GM18498 (cell line): ENCODE measurements around the gene ELF2.
A peak's percentile ranks its signal among the peaks of the same experiment; 100 is the strongest.
"Not testable (repeated sequence)": the region's sequence is repeated elsewhere in the genome, so short reads cannot be mapped to it uniquely, and the experiment has no call there.

Source experiments
- ATAC-seq: cut with Tn5 transposase; IDR thresholded peaks from one replicate; pipeline ENCODE4 v1.9.1; 2021; ENCODE audit warnings: mild to moderate bottlenecking, moderate library complexity; ENCODE audit not compliant: unreplicated experiment

The ELF2 gene

DNA sequence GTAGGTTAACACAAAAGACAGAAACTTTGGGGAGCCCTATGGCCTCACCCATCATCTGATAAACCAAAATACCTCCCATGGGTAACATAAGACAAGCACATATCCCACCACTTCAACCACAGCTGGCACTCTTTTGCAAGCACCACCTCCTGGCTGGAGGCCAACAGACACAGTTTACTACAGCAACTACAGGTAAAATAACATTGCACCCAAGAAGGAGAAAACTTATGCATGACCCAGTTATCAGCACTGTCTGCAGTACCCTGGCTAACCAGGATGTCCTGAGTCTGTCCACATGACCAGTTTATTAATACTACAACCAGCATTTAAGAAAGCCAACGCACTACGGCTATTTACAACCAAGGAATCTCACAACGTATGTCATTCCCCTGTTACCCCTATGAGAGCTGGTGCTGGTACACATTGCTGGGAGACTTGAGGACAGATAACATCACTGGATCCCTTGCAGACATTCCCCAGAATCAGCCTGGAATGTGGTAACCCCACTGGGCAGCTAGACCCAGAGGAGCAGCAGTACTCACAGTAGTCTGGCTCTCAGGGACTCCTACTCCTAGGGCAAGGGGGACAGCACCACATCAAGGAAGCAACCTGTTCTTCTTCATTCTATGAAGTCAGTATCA, 32.0 kb downstream of the ELF2 start:
- no peak for ATAC-seq

DNA sequence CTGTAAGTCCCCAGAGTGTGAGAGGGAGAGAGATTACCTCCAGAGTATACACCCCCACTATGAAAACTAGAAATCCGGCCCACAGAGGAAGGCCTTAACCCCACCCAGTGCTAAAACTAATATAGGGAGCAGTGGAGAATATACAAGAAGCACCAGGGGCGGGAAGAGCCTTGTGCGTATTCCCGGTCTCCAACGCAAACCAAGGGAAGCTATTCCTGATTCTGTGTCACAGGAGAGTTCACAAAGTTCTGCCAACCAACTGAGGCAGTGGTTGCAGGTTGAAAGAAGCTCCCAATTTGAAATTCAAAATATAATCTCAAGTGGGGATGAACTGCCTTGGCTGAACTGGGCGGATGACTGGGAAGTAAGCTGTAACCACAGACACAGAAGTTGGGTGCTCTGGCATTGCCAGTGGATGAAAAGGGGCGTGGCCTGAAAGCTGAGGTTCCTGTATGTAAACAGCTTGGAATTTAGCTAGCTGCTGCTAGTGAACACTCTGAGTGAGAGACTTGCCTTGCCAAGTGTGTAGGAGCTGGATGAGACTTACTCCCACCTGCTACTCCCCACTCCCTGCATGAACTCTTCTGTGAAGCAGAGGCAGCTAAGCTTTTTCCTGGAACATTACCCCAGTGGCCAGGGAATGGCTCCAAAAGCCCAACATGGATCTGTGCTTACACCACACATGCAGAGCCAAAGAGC, 32.7 kb downstream of the ELF2 start:
- no peak for ATAC-seq

DNA sequence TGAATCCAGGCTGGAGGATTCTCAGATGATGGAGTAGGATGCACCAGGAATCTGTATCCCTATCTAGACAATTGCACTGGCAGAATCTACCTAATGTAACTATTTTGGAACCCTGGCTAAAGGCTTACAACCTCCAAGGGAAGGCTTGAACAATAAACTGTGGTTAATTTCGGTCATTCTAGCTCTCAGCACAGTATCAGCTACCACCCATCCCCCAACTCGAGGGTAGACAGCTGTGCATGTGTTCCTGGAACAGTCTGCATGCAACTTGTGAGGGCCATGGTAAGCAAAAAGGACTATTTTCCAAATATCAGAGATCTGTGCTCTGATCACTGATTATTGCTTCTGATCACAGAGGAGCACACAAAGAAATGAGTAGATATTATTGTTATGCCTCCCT, 34.0 kb downstream of the ELF2 start:
- ATAC-seq = no peak

DNA sequence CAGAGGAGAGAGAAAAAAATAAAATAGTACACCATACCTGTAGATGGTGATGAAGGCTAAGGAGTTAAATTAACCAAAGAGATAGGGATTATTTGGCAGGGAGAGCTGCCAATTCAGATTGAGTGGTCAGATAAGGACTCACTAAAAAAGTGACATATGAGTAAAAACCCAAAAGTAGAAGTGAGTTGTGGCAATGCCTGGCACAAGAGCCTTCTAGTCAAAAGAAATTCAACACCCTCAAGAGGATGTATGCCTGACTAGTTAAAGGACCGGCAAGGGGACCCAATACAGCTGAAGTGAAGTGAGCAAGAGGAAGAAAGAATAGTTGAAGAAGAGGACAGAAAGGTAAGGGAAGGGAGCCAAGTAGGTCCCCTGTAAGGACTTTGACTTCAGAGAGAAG, 34.9 kb downstream of the ELF2 start:
- peak; percentile 88 for ATAC-seq

DNA sequence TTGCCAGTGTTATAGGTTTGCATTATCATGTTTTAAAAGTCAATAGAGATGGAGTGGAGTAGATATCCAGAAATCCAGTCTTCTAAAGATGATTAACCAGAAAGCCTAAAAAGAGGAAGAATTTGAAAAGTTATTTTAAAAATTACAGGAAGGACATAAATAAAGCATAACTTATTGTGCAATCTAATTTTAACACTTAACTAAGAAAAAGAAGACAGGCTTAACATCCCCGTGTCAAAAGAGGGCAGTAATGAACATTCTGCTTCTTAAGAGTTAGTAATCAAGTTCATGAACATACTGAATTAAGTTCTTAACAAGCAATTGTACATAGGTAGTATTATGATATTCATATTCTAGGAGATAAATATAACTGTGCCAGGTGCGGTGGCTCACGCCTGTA, 39.3 kb downstream of the ELF2 start:
- ATAC-seq = no peak

DNA sequence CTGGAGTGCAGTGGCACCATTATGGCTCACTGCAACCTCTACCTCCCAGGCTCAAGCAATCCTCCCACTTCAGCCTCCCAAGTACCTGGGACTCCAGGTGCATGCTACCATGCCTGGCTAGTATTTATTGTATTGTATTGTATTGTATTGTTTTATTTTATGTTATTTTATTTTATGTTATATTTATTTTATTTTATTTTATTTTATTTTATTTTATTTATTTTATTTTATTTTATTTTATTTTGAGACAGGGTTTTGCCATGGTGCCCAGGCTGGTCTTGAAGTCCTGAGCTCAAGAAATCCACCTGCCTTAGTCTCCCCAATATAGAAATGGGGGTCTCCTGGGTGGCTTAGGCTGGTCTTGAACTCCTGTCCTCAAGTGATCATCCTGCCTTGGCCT, 42.6 kb downstream of the ELF2 start:
- ATAC-seq = no peak

DNA sequence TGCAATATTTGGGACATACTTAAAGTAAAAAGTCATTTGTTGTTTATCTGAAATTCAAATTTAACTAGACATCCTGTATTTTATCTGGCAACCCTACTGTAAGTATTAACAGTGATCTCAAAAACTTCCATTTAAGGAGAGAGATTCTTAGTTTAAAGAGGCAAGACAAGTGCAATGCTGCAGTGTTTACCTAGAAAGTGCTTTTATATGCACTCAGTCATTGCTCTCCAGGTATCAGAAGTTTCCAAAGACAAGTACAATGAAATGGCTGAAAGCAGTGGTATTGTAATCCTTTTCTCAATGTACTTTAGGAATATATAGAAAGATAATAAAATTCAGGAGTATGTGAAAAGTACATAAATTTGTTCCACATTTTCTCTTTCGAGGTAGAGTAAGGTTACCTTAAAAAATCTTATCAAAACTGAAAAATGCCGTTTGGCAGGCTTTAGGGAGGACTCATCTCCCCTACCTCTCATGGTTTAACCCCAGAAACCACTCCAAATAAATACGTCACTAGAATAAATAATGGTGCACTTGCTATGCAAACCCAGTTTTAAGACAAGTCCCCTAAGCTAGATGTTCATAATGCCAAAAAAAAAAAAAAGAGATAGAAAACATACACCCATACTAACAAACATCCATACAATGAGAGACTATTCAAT, 45.7 kb downstream of the ELF2 start:
- ATAC-seq = no peak

DNA sequence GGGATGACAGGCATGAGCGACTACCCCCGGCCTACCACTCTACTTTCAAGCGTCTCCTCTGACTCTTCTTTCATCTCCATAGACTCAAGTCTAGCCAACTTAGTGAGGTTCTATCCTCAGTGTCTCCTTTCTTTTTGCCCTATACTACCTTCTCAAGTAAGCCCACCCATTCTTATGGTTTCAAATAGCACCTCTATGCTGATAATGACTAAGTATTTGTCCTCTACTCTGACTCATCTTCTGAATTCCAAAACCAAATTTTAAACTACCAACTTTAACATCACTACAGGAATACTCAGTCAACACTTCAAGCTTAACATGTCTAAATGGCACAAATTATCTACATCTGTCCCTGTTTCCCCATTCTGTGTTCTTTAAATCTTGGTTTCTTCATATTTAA, 47.8 kb downstream of the ELF2 start:
- no peak for ATAC-seq

DNA sequence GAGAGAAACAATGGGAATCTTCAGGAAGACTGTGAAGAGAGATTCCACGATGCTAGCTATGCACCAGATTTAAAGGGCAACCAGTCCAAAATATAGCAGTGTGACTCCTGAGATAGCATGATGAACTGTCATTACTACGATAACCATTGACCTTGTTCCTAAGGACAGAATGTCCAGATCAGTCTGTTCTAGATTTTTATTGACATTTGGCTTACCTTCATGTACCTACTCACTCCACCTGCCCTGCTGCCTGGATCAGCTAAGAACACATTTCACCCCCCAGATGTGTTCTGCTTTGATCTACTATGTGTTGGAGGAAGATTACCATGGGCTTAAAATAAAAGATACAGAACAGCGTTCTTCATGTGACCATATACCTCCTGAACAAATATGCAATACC, 50.1 kb downstream of the ELF2 start:
- no peak for ATAC-seq

DNA sequence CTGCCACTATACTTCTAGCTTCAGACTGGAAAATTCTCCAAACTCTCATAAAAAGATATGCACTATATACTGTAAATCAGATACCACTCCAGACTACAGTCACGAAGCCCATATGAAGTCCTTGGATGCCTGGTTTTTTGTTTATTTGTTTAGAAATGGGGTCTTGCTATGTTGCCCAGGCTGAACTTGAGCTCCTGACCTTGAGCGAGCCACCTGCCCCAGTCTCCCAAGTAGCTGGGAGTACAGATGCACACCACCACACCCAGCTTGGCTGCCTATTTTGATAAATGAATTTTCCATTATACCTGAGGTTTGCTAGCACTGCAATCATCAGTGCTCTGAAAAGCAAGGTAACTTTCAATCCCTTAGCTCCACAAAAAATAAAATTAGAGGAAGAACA, 53.1 kb downstream of the ELF2 start:
- ATAC-seq = no peak

DNA sequence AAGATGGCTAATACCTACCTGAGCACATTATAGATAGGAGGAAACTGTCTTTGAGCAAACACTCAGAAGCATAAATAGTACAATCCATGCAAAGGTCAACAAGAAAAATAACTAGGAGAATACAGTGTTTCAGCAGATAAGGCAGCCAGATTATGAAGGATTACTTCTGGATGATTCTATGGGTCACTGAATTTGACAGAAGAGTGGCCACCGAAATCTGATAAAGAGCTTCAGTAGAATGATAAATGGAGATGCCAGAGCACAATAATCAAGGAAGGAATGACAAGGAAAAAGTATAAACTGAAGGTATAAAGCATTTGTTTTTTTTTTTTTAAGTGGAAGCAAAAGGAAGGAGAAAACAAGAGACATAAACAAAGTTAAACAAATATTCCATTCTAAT, 58.7 kb downstream of the ELF2 start:
- ATAC-seq = no peak

DNA sequence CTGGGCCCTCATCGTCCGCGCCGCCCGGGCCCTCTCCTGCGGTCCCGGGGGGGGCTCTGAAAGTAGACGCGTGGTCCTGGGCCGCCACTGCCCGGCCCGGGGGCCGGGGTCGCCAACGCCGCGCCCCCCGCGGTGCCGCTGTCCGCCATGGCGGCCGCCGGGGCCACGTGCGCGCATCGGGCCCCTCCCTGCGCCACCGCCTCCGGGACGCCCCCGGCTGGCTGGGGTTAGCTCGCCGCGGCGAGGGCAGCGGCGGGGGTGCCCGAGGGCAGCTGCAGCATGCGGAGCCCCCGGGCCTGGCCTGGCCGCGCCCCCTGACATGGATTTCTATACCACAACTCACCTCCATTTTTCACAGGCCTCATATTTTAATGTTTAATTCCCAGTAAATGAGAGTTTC, 61.8 kb downstream of the ELF2 start:
- no peak for ATAC-seq

DNA sequence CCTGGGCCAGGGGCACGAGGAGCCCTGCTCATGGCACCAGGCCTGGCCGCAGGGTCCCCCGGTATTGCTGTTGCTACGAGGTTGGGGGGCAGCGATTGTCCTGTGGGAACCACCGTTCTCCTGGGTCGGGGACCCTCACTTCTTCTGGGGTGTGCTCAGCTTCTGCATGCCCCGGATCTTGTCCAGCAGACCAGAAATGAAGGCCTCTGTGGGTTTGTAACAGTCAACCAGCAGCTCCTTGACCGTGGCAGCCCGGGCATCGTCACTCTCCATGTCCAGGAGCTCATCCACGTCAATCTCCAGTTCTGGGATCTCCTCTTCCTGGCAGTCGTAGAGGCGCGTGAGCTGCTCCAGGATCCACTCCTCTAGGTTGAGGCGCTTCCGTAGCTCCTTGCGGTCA, 62.2 kb downstream of the ELF2 start:
- ATAC-seq = not testable (repeated sequence)

DNA sequence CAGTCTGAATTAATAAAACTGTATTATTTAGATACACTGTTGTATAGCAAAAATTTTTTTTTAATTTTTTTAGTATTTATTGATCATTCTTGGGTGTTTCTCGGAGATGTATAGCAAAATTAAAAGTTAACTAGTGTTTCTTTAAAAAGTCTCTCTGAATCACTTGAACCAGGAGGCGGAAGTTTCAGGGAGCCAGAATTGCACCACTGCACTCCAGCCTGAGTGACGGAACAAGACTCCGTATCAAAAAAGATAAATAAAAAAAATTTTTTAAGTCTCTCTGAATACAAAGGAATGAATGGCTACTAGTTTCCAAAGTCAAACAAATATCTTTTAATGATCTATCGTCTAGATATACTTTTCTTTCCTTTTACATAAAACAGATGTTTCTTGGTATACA, 64.4 kb downstream of the ELF2 start:
- ATAC-seq = no peak

DNA sequence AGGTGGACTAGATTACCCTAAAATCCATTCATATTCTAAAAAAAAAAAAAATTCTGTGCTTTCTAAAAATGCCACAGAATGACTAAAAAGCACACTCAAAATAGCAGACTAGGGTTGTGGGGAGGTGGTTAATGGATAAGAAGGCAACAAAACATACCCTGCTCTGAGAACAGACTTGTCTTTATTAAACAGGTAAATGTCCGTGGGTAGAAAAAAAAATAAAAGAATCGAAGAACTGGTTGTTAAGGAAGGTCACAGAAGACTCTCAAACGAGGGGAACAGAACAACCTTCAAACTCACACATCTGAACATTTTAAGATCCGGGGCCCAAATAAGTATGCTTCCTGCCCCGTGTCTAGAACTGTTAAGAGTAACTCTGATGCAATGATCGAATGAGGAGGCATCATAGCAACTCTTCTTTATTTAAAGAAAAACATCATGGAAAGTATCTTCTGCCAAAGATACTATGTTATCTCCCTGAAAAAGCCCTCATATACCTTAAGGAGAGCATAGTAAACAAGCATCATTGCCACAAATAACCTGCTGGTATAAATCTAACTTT, 68.4 kb downstream of the ELF2 start:
- ATAC-seq = no peak

DNA sequence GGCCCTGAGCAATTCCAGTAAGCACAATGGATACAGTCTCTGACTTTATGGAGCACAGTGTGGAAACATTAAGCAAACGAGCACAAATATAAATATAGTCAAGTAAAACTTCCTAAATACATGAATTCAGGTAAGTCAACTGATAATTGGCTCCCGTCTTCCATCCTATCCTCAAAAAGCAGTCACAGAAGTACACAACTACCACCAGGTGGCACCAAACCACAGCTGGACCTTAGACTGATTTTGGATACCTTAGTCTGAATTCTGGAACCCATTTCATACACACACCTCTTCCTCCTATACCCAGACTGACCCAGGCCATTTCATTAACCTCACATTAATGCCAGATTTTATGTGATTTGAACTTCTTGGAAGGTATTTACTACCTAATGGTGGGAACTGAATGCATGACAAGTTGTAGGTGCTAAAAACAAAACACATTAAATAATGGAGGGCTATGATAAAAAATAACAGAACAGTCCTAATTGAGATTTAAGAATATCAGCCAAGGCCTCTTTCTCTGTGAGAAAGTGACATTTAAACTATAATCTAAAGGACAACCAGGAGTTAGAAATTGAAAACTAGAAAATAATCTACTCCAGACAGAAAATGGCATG, 77.5 kb downstream of the ELF2 start:
- ATAC-seq = peak; percentile 82

DNA sequence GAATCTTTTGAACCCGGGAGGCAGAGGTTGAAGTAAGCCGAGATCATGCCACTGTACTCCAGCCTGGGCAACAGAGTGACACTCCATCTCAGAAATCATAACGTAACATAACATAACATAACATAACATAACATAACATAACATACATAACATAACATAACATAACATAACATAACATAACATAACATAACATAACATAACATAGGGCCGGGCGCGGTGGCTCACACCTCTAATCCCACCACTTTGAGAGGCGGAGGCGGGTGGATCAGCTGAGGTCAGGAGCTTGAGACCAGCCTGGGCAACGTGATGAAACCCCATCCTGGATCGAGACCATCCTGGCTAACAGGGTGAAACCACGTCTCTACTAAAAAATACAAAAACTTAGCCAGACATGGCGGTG, 84.7 kb downstream of the ELF2 start:
- ATAC-seq = no peak

DNA sequence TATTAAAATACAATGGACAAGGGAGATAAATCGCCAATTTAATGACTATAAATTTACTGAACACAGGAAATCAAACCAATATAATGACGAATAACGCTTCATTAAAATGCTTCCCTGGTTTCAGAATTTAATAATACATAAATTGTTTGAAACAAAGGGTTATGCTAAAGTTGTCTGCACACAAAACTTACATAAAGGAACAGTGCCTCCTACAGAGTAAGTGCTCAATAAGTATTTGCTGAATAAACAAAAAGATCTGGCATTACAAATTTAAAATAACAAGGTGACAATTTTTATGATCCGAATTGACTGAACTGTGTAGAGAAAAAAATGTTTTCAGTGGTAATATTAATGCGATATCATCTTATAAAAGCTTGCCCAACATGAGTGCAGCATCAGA, 91.9 kb downstream of the ELF2 start:
- ATAC-seq = no peak

DNA sequence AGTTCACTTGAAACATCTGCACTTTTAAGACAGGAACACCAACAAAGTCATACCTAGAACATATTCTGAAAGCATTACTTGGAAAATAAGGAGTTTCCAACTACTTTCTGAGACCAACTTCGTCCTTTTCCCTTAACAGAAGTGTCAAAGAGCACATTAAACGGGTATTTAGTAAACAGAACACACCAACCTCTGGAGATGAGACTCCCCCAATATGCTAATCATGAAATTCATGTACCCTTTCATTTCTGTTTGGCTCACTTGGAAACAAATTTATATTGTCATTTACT, 92.3 kb downstream of the ELF2 start:
- no peak for ATAC-seq

DNA sequence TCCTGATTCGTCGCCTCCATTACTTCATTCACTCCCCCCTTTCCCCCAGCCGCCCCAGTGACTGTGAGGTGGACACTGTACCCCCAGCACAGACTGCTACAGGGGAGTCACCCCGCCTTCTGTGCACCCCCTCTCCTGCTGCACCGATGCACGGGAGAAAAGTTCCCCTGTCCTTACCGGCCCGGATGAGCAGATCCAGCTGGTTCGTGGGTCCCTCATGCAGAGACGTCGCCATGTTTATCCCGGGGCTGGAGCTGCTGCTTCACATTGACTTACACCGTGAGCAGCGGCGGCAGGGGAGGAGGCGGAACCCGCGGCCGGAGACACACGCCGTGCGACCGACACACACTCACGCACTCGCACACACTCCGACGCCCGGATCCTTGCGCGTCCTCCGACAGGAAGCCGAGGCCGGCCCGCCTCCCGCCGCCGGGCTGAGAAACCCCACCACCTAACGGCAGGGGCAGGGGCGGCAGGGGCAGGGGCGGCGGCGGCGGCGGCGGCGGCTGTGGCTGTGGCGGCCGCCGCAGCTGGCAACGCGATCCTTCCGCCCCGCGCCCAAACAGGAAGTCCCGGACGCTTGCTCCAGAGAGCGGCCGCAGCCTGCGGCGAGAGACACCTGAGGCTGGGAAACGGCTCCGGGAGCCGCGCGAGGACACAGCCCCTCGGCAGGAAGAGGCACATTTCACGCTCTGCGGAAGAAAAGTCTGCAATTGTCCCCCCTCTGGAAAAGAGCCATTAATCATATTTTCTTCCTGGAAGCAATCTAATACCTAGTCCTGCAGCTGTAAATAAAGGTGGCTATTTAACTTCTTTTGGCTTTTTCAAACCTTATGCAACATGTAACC, 92.8 kb downstream of the ELF2 start:
- peak; percentile 66 for ATAC-seq

DNA sequence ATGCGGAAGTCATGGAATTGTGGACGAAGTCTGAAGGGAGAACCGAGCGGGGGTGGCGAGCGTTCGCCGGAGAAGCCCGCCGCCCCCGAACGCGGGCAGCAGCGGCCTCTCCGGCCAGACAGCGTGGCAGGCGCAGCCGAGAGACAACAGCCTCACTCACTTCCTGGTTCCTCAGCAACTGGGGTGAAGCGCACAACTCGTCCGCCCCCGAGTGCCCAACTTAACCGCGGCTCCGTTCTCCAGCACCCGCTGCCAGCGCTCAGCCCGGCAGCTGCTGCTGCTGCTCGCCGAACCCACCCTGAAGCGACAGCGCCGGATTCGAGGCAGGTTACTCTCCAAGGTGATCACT, 93.4 kb downstream of the ELF2 start:
- peak; percentile 38 for ATAC-seq
